Measurements from ENCODE around the gene EVC2.

GRCh38 chr4:5619913-5620625 is 88.3 kb downstream of the EVC2 start:
- TF ChIP-seq, protein P1, sequence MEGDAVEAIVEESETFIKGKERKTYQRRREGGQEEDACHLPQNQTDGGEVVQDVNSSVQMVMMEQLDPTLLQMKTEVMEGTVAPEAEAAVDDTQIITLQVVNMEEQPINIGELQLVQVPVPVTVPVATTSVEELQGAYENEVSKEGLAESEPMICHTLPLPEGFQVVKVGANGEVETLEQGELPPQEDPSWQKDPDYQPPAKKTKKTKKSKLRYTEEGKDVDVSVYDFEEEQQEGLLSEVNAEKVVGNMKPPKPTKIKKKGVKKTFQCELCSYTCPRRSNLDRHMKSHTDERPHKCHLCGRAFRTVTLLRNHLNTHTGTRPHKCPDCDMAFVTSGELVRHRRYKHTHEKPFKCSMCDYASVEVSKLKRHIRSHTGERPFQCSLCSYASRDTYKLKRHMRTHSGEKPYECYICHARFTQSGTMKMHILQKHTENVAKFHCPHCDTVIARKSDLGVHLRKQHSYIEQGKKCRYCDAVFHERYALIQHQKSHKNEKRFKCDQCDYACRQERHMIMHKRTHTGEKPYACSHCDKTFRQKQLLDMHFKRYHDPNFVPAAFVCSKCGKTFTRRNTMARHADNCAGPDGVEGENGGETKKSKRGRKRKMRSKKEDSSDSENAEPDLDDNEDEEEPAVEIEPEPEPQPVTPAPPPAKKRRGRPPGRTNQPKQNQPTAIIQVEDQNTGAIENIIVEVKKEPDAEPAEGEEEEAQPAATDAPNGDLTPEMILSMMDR (IDR thresholded peaks at IDR 0.05): no peak
- no peak for TF ChIP-seq POLR2A (IDR thresholded peaks at IDR 0.05)
- TF ChIP-seq POLR2AphosphoS5 (IDR thresholded peaks at IDR 0.05): no peak
- no peak for TF ChIP-seq EP300 (IDR thresholded peaks at IDR 0.05; ENCODE audit: low read depth)
